Hematopoietic multipotent progenitor cell treated with erythropoietin and hydrocortisone succinate and interleukin-3 and kit ligand, for 4 days (in vitro differentiated cells): Measurements from ENCODE around the gene MAMLD1.

Experiments used
- DNase-seq: peaks from one replicate; pipeline ENCODE4 v3.0.0-alpha.2; 2015

MAMLD1 gene

DNA sequence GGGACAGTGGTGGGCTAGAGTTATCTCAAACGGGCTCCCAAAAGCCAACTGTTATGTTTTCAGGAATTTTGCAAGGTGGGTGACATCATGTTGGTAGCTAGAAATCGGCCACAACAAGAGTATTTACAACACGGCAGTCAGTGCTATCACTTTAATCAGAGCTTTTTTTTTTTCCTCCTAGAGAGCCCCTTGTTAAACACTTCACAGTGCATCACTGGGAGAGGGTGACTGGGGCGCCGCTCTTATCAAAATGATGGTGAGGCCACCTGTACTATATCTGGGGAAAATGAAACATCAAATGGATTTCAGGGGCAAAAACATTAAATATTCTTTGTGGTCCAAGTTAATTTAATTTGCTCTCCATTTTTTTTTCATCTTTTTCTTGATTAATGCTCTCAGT is 44.9 kb downstream of the MAMLD1 start:
- DNase-seq, result no peak

- no peak for DNase-seq
Measured at GRCh38 chrX:150408561-150408960, 45.4 kb downstream of the MAMLD1 start.

DNA sequence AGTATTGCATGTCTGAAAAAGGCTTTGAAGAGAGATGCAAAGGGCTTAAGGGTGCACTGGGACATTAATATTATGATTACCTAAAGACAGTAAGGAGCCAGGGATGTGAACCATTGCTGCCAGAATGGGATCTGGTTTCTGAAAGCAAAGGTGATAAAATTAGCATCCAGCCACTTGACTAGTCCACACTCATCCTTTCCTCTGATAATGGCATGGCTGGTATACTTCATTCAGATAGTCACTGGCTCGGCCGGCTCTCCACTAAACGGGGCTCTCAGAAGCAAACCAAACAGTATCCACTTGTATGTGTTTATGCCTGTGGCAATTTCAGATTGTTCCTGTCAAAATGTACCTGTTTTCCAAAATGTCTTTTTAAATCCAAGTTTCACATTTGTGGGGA is 46.4 kb downstream of the MAMLD1 start:
- DNase-seq, result no peak

GRCh38 chrX:150409964-150410363 is 46.8 kb downstream of the MAMLD1 start:
- no peak for DNase-seq

DNA sequence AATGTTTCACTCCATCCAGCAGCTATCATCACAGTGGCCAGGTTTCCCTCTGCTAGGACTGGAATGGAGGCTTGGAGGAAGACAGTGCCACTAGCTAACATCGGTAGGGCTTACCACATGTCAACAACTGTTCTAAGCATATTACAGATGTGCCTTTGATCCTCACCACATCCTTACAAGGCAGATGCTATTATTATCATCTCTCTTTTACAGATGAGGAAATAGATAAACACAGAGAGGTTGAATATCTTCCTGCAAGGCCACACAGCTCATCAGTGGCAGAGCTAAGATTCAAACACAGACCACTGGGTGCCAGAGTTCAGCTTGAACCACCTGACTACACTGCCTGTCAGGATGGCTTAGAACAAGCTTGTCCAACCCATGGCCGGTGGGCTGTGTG is 47.4 kb downstream of the MAMLD1 start:
- DNase-seq, result peak; percentile 6

DNA sequence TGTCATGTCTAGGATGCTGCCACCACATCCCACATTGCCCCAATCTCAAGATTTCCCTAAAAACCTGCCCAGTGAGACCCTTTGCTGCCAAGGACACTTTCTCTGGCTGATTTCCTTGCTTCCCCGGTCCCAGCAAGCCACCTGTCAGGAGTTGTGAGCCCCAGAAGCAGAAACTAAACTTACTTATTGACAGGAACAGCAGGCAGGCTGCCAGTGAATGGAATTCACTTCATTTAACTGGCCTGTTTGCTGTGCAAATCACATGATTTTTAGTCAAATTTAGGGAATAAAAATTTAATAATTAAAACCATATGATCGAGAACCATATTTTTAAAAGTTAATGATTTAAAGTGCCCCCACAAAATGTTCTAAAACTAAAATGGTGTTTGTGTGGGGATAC is 48.5 kb downstream of the MAMLD1 start:
- DNase-seq, result no peak

DNA sequence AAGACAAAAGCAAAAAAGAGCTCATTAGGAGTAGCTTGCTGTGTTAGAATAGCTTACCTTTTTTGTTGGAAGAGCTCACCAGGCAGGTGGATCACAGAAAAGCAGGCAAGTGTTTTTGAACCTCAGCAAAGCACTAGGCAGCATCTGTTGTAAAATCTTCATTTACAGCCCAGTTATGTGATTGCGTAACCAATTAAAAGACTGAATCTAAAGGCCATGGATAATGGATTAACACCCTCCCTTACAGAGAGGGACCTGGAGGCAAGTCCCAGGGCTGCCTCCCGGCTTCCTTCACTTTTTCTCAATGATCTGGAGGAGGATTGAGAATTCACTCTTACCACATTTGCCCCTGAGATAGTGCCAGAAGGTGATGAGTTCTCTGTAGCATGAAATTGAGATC is 51.1 kb downstream of the MAMLD1 start:
- no peak for DNase-seq

DNA sequence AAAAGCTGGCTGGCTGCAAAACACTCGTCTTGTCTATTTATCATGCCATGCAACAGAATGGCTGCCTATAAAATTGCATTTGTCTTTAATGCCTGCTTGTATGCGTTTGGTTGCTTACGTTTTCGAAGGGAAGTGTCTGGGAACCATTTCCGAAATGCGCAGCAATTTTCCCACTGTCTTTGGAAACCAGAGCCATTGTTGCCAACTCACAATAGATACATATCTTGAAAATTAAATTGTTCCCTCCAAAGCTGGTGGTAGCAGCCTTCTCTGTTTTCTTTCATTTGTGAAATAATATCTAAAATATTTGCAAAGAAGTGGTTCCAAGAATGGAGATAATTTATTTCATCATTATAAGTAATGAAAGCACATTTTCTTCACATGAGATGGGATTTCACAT is 53.4 kb downstream of the MAMLD1 start:
- no peak for DNase-seq

DNA sequence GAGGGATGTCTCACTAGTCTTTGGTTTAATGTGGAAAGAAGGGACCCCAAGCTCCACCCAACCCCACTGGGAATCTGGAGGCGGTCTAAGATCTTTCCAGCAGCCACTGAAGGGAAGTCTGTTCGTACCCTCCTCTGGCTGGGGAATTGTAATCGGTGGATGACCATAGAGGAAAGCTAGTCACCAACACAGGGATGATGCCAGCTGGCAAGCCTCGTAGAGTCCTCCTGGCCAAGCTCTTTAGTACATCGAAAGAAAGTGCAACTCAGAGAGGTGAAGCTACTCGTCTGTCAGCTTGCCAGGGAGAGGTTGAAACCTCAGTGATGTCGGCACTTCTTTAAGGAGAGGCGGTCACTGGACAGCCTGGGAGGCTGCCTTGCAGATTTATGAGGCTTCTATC is 58.7 kb downstream of the MAMLD1 start:
- no peak for DNase-seq

DNA sequence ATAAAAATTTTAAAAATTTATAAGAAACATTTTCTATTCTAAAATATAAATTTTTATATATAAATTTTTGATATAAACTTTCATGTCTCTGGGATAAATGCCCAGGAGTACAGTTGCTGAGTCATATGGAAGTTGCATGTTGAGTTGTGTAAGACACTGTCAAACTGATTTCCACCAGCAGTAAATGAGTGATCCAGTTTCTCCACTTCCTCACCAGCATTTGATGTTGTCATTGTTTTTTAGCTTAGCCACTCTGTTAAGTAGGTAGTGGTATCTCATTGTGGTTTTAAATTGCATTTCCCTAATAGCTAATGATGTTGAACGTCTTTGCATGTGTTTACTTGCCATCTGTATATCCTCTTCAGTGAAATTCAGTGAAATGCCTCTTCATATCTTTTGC is 66.5 kb downstream of the MAMLD1 start:
- DNase-seq, result peak; percentile 54

DNA sequence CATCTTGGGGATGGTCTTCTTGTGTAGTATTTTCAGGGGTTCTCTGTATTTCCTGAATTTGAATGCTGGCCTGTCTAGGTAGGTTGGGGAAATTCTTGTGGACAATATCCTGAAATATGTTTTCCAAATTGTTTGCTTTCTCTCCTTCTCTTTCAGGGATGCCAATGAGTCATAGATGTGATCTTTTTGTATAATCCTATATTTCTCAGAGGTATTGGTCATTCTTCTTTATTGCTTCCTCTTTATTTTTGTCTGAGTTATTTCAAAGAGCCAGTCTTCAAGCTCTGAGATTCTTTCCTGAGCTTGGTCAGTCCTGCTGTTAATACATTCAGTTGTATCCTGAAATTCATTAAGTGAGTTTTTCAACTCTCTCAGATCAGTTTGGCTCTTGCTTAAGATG is 73.1 kb downstream of the MAMLD1 start:
- DNase-seq, result no peak

GRCh38 chrX:150438165-150438564 is 75.0 kb downstream of the MAMLD1 start:
- no peak for DNase-seq

DNA sequence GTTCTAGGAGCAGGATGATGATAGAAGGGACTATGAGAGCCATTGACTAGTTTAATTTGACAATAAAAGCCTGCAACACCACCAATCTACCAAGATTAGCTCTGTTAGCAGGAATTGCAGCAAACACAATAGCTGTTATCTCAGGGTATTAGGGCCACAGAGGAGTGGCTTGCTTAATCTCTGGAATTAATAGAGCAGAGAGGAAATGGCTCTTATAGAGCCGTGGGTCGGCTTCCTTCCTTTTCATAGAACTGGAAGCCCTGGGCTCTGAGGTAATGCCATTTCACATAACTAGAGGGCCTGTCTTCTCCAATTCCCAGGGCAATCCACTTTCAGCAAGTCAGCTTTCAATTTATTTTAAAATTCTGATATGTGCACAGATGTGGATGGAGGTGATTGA is 83.0 kb downstream of the MAMLD1 start:
- peak; percentile 55 for DNase-seq

- no peak for DNase-seq
Measured at GRCh38 chrX:150446995-150447394, 83.9 kb downstream of the MAMLD1 start.

DNA sequence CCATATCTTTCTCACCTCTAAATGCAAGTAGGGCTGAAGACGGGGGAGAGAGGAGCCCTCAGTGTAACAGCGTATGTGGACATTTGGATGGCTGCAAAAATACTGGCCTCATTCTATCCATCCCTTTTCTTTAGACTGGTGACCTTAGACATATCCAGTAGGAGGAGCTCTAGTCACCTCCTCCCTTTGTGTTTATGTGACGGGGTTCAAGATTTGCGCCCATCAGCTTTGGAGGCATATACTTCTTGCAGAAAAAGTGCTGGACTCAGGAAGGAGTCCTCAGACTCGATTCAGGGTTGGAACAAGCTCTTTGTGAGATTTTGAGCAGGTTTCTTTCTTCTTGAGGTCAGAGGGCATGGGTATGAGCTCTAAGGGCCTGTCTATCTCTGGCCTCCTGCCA is 86.2 kb downstream of the MAMLD1 start:
- peak; percentile 16 for DNase-seq

DNA sequence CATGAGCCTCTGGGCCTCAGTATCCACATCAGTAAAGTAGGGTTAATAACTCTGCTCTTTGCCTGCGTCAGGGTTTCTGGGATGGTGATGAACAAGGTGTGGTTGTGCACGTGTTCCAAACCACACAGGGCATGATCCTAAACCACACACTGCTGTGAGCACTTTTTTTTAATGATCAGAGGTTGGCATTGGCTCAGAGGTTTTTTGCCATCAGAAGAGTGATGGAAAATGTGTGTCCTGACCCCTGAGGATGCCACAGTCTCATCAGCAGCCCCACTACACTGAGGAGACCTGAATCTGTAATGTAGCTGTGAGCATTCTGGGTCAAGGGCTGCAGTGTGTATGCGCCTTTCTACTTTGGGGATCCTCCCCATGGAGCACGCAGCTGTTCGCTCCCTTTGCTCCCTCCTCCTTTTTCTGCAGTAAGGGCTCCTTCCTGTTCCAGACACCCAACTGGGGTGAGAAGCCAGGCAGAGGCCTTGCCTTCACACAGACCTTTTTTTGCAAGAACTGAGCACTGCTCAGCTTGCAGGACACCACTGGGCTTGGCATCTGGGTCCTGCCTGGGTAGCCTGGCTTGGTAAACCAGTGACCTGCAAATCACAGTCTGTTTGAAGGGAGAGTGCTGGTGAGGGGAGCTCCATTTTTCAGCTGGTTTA is 87.5 kb downstream of the MAMLD1 start:
- no peak for DNase-seq

DNA sequence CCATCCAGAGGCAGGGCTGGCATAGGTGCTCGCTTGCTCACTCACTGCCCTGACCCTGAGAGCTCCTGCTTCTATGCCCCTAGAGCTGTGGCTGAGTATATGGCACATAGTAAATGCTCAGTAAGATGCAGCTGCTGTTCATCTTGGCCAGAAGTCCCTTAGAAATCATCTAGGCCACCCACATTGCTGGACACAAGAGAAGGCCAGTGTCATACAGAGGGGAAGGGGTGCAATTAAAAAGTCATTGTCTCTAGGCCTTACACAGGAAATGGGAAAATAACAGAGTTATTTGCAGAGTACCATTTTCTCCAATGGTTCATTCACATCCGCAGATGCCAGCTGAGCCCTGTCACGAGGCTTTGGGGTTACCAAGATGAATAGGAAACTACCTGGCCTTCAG is 88.8 kb downstream of the MAMLD1 start:
- no peak for DNase-seq

- DNase-seq, result no peak
Measured at GRCh38 chrX:150454083-150454482, 91.0 kb downstream of the MAMLD1 start.

GRCh38 chrX:150454508-150455214 is 91.5 kb downstream of the MAMLD1 start:
- DNase-seq, result no peak

DNA sequence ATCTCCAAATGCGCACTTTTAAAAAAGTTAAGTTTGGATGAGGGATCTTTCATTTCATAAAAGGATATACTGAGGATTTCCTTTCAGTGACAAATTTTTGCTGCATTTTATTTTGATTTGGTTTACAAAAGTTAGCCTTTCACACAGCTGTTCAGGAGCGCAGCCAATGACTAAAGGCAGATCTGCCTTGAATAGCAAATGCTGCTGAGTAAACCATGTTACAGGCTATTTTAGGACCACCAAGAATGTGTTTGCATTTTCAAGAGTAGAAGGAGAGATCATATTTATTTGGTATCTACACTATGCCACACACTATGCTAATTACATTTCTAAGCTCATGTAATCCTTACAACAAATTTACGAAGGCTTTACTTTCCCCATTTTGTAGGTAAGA is 92.1 kb downstream of the MAMLD1 start:
- DNase-seq, result no peak

GRCh38 chrX:150456466-150456865 is 93.3 kb downstream of the MAMLD1 start:
- peak; percentile 21 for DNase-seq

DNA sequence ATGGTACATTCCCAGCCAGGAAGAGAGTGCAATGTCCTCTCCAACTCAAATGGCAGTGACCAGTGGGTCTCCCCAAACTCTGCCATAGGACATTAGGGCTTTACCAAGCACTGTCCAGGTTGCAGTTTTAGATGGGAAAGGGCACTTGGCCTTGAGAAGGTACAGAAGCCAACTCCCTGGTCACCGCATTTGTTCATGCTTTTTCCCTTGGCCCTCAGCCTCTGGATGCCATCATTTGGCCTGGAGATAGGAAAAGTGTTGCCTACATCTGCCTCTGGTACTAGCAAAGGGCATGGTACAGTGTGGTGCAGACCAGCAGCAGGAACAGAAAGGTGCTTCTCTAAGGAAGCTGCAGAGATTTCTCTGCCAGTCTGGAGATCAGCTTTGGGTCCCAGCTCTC is 93.8 kb downstream of the MAMLD1 start:
- DNase-seq, result no peak

GRCh38 chrX:150459196-150459595 is 96.1 kb downstream of the MAMLD1 start:
- DNase-seq, result peak; percentile 15

DNA sequence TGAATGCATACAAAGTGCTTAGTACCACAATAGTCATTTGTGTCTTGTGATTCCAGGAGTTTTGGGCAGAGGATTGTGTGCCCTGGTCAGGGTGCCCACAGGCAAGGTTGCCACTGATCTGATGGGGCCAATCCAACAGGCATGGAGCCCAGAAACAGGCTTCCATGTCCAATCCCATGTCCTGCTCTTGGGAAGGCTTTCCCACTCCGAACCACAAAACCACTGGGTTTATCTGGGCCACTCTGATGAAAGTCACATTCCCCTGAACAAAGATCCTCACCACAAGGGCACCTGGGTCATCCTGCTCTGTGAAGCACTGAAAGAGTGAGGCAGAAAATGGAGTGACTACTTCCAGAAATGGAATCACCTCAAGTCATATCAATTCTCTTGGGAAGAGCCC is 96.9 kb downstream of the MAMLD1 start:
- DNase-seq, result no peak

DNA sequence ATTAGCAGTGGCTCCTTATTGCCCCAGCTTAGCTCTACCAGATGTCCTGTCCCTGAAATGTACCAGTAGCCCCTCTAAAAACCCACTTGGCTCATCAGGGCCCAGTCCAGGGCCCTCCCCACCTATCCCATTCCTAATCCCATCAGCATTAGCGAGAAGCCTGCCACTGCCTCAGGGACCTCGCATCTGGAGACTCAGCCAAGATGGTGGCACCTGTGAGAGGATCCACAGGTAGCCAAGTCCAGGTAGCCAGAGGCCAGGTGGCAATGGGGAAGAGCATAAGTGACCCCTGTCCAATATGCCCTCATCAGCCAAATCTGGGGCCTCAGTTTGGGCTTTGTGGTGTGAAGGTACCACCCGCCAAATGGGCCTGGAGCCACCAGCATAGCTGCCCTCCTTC is 97.7 kb downstream of the MAMLD1 start:
- DNase-seq, result no peak
